Activated T-helper 2 cell treated with anti-CD3 and anti-CD28 coated beads, Interferon-gamma antibody, Interleukin-2, Interleukin-4, amounts not matched to agents 10 μg/mL and 5 μg/mL and 100 μg/mL, durations not matched to agents 14 hours and 24 hours and 36 hours (primary cell): ENCODE measurements around the gene GTF2E1. TPM values are rescaled to one million over a fixed set of nuclear protein-coding genes. Genes with fewer than 3 reads are reported as not detected.
"Not testable (repeated sequence)": the region's sequence is repeated elsewhere in the genome, so short reads cannot be mapped to it uniquely, and the experiment has no call there.

Source experiments
- DNase-seq: peaks from one replicate; pipeline ENCODE4 v3.0.0; 2021; ENCODE audit warnings: low spot score
- H3K27ac Mint-ChIP-seq: one replicate; pipeline ENCODE4 v1.8.0; 2021; ENCODE audit warnings: mixed read lengths
- H3K27me3 Mint-ChIP-seq: one replicate; pipeline ENCODE4 v1.8.0; 2021; ENCODE audit warnings: low read depth, mixed read lengths
- H3K36me3 Mint-ChIP-seq: one replicate; pipeline ENCODE4 v1.8.0; 2021; ENCODE audit warnings: low read depth, mixed read lengths
- H3K4me1 Mint-ChIP-seq: one replicate; pipeline ENCODE4 v1.8.0; 2021; ENCODE audit warnings: low read depth, mixed read lengths
- H3K4me3 Mint-ChIP-seq: one replicate; pipeline ENCODE4 v1.8.0; 2021; ENCODE audit warnings: low read depth, mild to moderate bottlenecking, moderate library complexity, mixed read lengths
- H3K9me3 Mint-ChIP-seq: one replicate; pipeline ENCODE4 v1.8.0; 2021; ENCODE audit warnings: mixed read lengths
- intact Hi-C: fragments of 100-400 bp; cut with micrococcal nuclease; formaldehyde crosslinking; loops from one replicate; pipeline ENCODE4 v1.15.1; 2023
- total RNA-seq: library from RNA; stranded (reverse); gene quantifications from 2 replicates; pipeline ENCODE4 v1.2.3, GENCODE V29; 2022

The GTF2E1 gene
- 23.3 and 24.7 TPM in 2 replicates for total RNA-seq

GRCh38 chr3:120742198-120742848, at the start of gene GTF2E1, which contains the start of gene RABL3:
Gene GTF2E1, plus strand, starts transcription at chr3:120742744. Its CDS starts 7,809 bp downstream, at chr3:120750553.
Gene RABL3, minus strand, starts transcription at chr3:120742516. Its CDS starts 9 bp downstream, at chr3:120742507.
- peaks cover 15% of the 10 kb centered on the region for H3K4me1 Mint-ChIP-seq
- intact Hi-C loops = loop anchor here (1.0 to 10.0 kb wide), 4 partner anchors 32 to 1278 kb away; partner anchors contain the start of genes NDUFB4, POGLUT1 and TMEM39A

GRCh38 chr3:120693439-120694171, 48.9 kb upstream of the GTF2E1 start:
- no peak overlapping the region for H3K4me3 Mint-ChIP-seq
- H3K9me3 Mint-ChIP-seq = no peaks in the 10 kb centered on the region
- intact Hi-C loops = no loop called here
- H3K27me3 Mint-ChIP-seq = no peaks in the 10 kb centered on the region
- no peak overlapping the region for H3K27ac Mint-ChIP-seq
- H3K36me3 Mint-ChIP-seq = peaks cover 13% of the 10 kb centered on the region
- H3K4me1 Mint-ChIP-seq = peaks cover 5% of the 10 kb centered on the region
- no peak for DNase-seq

More at GRCh38 chr3:120742198-120742848, at the start of gene GTF2E1, which contains the start of gene RABL3:
- peak within 1 kb of the TSS; percentile 97 for H3K27ac Mint-ChIP-seq
- peak within 1 kb of the TSS; percentile 95 for H3K4me3 Mint-ChIP-seq
- H3K9me3 Mint-ChIP-seq = no peaks in the 10 kb centered on the region
- peaks cover 28% of the 10 kb centered on the region for H3K36me3 Mint-ChIP-seq
- no peaks in the 10 kb centered on the region for H3K27me3 Mint-ChIP-seq
- peak; percentile 95 for DNase-seq

GRCh38 chr3:120699333-120699732, 43.2 kb upstream of the GTF2E1 start:
- no peak for DNase-seq
- no peak overlapping the region for H3K4me3 Mint-ChIP-seq
- H3K9me3 Mint-ChIP-seq = peaks cover 16% of the 10 kb centered on the region
- intact Hi-C loops = no loop called here
- H3K36me3 Mint-ChIP-seq = peaks cover 25% of the 10 kb centered on the region
- no peaks in the 10 kb centered on the region for H3K27me3 Mint-ChIP-seq
- H3K4me1 Mint-ChIP-seq = no peaks in the 10 kb centered on the region
- H3K27ac Mint-ChIP-seq = no peak overlapping the region

- no peaks in the 10 kb centered on the region for H3K4me1 Mint-ChIP-seq
- peaks cover 17% of the 10 kb centered on the region for H3K9me3 Mint-ChIP-seq
- no peaks in the 10 kb centered on the region for H3K27me3 Mint-ChIP-seq
- no peak overlapping the region for H3K4me3 Mint-ChIP-seq
- DNase-seq = no peak
- intact Hi-C loops = no loop called here
- H3K27ac Mint-ChIP-seq = no peak overlapping the region
- peaks cover 50% of the 10 kb centered on the region for H3K36me3 Mint-ChIP-seq
Measured at GRCh38 chr3:120705884-120706582, 36.5 kb upstream of the GTF2E1 start.

- Mint-ChIP-seq H3K4me1 (no peaks in the 10 kb centered on the region), H3K9me3 (peaks cover 17% of the 10 kb centered on the region), H3K36me3 (peaks cover 47% of the 10 kb centered on the region), H3K4me3 (no peak overlapping the region), H3K27me3 (no peaks in the 10 kb centered on the region), H3K27ac (no peak overlapping the region)
- intact Hi-C loops = no loop called here
- DNase-seq = no peak
Measured at GRCh38 chr3:120706950-120707349, 35.6 kb upstream of the GTF2E1 start.

- Mint-ChIP-seq H3K9me3 (peaks cover 11% of the 10 kb centered on the region), H3K27me3 (no peaks in the 10 kb centered on the region), H3K36me3 (peaks cover 35% of the 10 kb centered on the region), H3K27ac (no peak overlapping the region), H3K4me3 (no peak overlapping the region), H3K4me1 (no peaks in the 10 kb centered on the region)
- intact Hi-C loops = no loop called here
- DNase-seq = no peak
Measured at GRCh38 chr3:120708408-120708807, 34.1 kb upstream of the GTF2E1 start.

- H3K4me3 Mint-ChIP-seq = no peak overlapping the region
- intact Hi-C loops = no loop called here
Measured at GRCh38 chr3:120710369-120710768, 32.2 kb upstream of the GTF2E1 start.

GRCh38 chr3:120713262-120713661, 29.3 kb upstream of the GTF2E1 start:
- no peak overlapping the region for H3K27ac Mint-ChIP-seq
- H3K4me1 Mint-ChIP-seq = peaks cover 2% of the 10 kb centered on the region
- no peak for DNase-seq
- H3K9me3 Mint-ChIP-seq = no peaks in the 10 kb centered on the region
- intact Hi-C loops = no loop called here
- H3K27me3 Mint-ChIP-seq = no peaks in the 10 kb centered on the region
- peaks cover 3% of the 10 kb centered on the region for H3K36me3 Mint-ChIP-seq
- H3K4me3 Mint-ChIP-seq = no peak overlapping the region

More at GRCh38 chr3:120710369-120710768, 32.2 kb upstream of the GTF2E1 start:
- no peak overlapping the region for H3K27ac Mint-ChIP-seq
- DNase-seq = no peak
- peaks cover 19% of the 10 kb centered on the region for H3K36me3 Mint-ChIP-seq
- no peaks in the 10 kb centered on the region for H3K27me3 Mint-ChIP-seq
- H3K4me1 Mint-ChIP-seq = no peaks in the 10 kb centered on the region
- no peaks in the 10 kb centered on the region for H3K9me3 Mint-ChIP-seq

GRCh38 chr3:120719167-120719834, 23.2 kb upstream of the GTF2E1 start:
- H3K9me3 Mint-ChIP-seq, H3K27me3 Mint-ChIP-seq, H3K27ac Mint-ChIP-seq, intact Hi-C loops: not testable (repeated sequence)
- peaks cover 25% of the 10 kb centered on the region for H3K4me1 Mint-ChIP-seq
- peak; percentile 73 for DNase-seq
- peaks cover 25% of the 10 kb centered on the region for H3K36me3 Mint-ChIP-seq
- peak overlapping the region; percentile 15 for H3K4me3 Mint-ChIP-seq

- H3K4me1 Mint-ChIP-seq = no peaks in the 10 kb centered on the region
- intact Hi-C loops = no loop called here
- H3K27ac Mint-ChIP-seq = no peak overlapping the region
- no peaks in the 10 kb centered on the region for H3K27me3 Mint-ChIP-seq
- no peak overlapping the region for H3K4me3 Mint-ChIP-seq
- peaks cover 31% of the 10 kb centered on the region for H3K36me3 Mint-ChIP-seq
- H3K9me3 Mint-ChIP-seq = no peaks in the 10 kb centered on the region
- DNase-seq = no peak
Measured at GRCh38 chr3:120726791-120727190, 15.8 kb upstream of the GTF2E1 start.

- peaks cover 4% of the 10 kb centered on the region for H3K9me3 Mint-ChIP-seq
- no peak overlapping the region for H3K4me3 Mint-ChIP-seq
- DNase-seq = no peak
- H3K4me1 Mint-ChIP-seq = no peaks in the 10 kb centered on the region
- intact Hi-C loops = no loop called here
- no peak overlapping the region for H3K27ac Mint-ChIP-seq
- peaks cover 17% of the 10 kb centered on the region for H3K36me3 Mint-ChIP-seq
- H3K27me3 Mint-ChIP-seq = no peaks in the 10 kb centered on the region
Measured at GRCh38 chr3:120730576-120731542, 11.7 kb upstream of the GTF2E1 start.
